Measurements from ENCODE around the gene NTSR2. TPM values are rescaled to one million over a fixed set of nuclear protein-coding genes. Genes with fewer than 3 reads are reported as not detected.

NTSR2 gene
- total RNA-seq, 4 donors from 2014 or later = not detected

GRCh38 chr2:11681722-11682589 lies 12.0 kb upstream of the NTSR2 start:
- Histone ChIP-seq H3K27me3 (peaks cover 41% of the 10 kb centered on the region), H3K4me1 (no peaks in the 10 kb centered on the region), H3K36me3 (no peaks in the 10 kb centered on the region), H3K9me3 (no peaks in the 10 kb centered on the region), H3K4me3 (no peak overlapping the region), H3K27ac (no peak overlapping the region)
- WGBS, 2 donors (ENCODE audit: low coverage in 1 of 2) = 66% methylated on average over 29 of the region's 31 CpGs; no CpG with 5 or more reads in 1 of the 2 donors
- intact Hi-C loops (cut with DNase I; ENCODE audit: low total_unique reads) (no loop called here), in situ Hi-C loops (cut with MboI; ENCODE audit: low pct_ligation_motif_present in 1 of 4, low pct_unique_long_range_greater_than_20kb in 1 of 4, low sequenced_read_pairs in 3 of 4) (loop anchor here in 2 of 4 donors (10.0 kb wide), 1 partner anchor 103 kb away; no protein-coding TSS in a partner anchor)
- peak; percentile 36 for DNase-seq
- TF ChIP-seq CTCF (IDR thresholded peaks at IDR 0.05) = peak; percentile 56 to 79 (median 64)
- TF ChIP-seq POLR2AphosphoS5 (IDR thresholded peaks at IDR 0.05) = no peak

GRCh38 chr2:11680901-11681721 lies 11.1 kb upstream of the NTSR2 start:
- TF ChIP-seq POLR2A (IDR thresholded peaks at IDR 0.05) (no peak), CTCF (IDR thresholded peaks at IDR 0.05) (no peak), EP300 (IDR thresholded peaks at IDR 0.05; ENCODE audit: low read depth) (no peak), POLR2AphosphoS5 (IDR thresholded peaks at IDR 0.05) (no peak)
- intact Hi-C loops (cut with DNase I; ENCODE audit: low total_unique reads) = no loop called here
- Histone ChIP-seq H3K27ac (no peak overlapping the region), H3K9me3 (no peaks in the 10 kb centered on the region), H3K36me3 (no peaks in the 10 kb centered on the region), H3K4me1 (no peaks in the 10 kb centered on the region), H3K4me3 (no peak overlapping the region), H3K27me3 (peaks cover 46% of the 10 kb centered on the region)
- no peak for DNase-seq
- in situ Hi-C loops (cut with MboI; ENCODE audit: low pct_ligation_motif_present in 1 of 4, low pct_unique_long_range_greater_than_20kb in 1 of 4, low sequenced_read_pairs in 3 of 4) = loop anchor here in 2 of 4 donors (10.0 kb wide), 1 partner anchor 104 kb away; no protein-coding TSS in a partner anchor
- 81 to 84% methylated on average over 10 to 15 of the region's 15 CpGs for WGBS, 2 donors (ENCODE audit: low coverage in 1 of 2)

- intact Hi-C loops (cut with DNase I; ENCODE audit: low total_unique reads) = no loop called here
These were observed 10.3 kb upstream of the NTSR2 start for GRCh38 chr2:11680182-11680900.

More at GRCh38 chr2:11680182-11680900, 10.3 kb upstream of the NTSR2 start:
- Histone ChIP-seq H3K36me3 (no peaks in the 10 kb centered on the region), H3K27me3 (peaks cover 41% of the 10 kb centered on the region), H3K27ac (no peak overlapping the region), H3K9me3 (no peaks in the 10 kb centered on the region), H3K4me1 (no peaks in the 10 kb centered on the region), H3K4me3 (no peak overlapping the region)
- no peak for DNase-seq
- 78% methylated on average over 16 of the region's 16 CpGs; no CpG with 5 or more reads in 1 of the 2 donors for WGBS, 2 donors (ENCODE audit: low coverage in 1 of 2)
- TF ChIP-seq EP300 (IDR thresholded peaks at IDR 0.05; ENCODE audit: low read depth) (no peak), POLR2AphosphoS5 (IDR thresholded peaks at IDR 0.05) (no peak), POLR2A (IDR thresholded peaks at IDR 0.05) (no peak), CTCF (IDR thresholded peaks at IDR 0.05) (no peak)
- in situ Hi-C loops (cut with MboI; ENCODE audit: low pct_ligation_motif_present in 1 of 4, low pct_unique_long_range_greater_than_20kb in 1 of 4, low sequenced_read_pairs in 3 of 4) = loop anchor here in 2 of 4 donors (10.0 kb wide), 1 partner anchor 104 kb away; no protein-coding TSS in a partner anchor

Measured in transverse colon (tissue), 4 donors.